HepG2 (cell line): ENCODE data around the gene CCDC197. TPM values are rescaled to one million over a fixed set of nuclear protein-coding genes. Genes with fewer than 3 reads are reported as not detected.
A peak's percentile ranks its signal among the peaks of the same experiment; 100 is the strongest.

Source experiments
- ARNT2 ChIP-seq: sonication (generic); formaldehyde crosslinking; IDR thresholded peaks from 2 replicates; pipeline ENCODE4 v1.8.0; 2022; ENCODE audit warnings: mild to moderate bottlenecking, low read depth, missing genetic modification reagents, moderate library complexity
- CCDC6 ChIP-seq: sonication (generic); formaldehyde crosslinking; IDR thresholded peaks from 2 replicates; pipeline ENCODE4 v1.8.1; 2022; ENCODE audit warnings: mild to moderate bottlenecking, missing genetic modification reagents, moderate library complexity
- ELF4 ChIP-seq: sonication (generic); formaldehyde crosslinking; IDR thresholded peaks from 2 replicates; pipeline ENCODE4 v1.5.0; 2020; ENCODE audit warnings: missing genetic modification reagents, mild to moderate bottlenecking, moderate library complexity, borderline replicate concordance
- GPN1 ChIP-seq: sonication (generic); formaldehyde crosslinking; IDR thresholded peaks from 2 replicates; pipeline ENCODE4 v1.5.1; 2020; ENCODE audit warnings: missing genetic modification reagents, borderline replicate concordance
- HHEX ChIP-seq: IDR thresholded peaks from 2 replicates; pipeline ENCODE4 v1.6.1; 2016; ENCODE audit warnings: control low read depth
- IKZF4 ChIP-seq: sonication (generic); formaldehyde crosslinking; IDR thresholded peaks from 2 replicates; pipeline ENCODE4 v1.5.1; 2020; ENCODE audit warnings: borderline replicate concordance, mild to moderate bottlenecking, low read depth, missing genetic modification reagents; ENCODE audit errors: not compliant biosample characterization
- KDM2A ChIP-seq: sonication (generic); formaldehyde crosslinking; IDR thresholded peaks from 2 replicates; pipeline ENCODE4 v1.4.0; 2020; ENCODE audit warnings: low read depth, missing genetic modification reagents, borderline replicate concordance
- NCOA5 ChIP-seq: sonication (generic); formaldehyde crosslinking; IDR thresholded peaks from 2 replicates; pipeline ENCODE4 v1.4.0; 2020; ENCODE audit warnings: missing genetic modification reagents
- STAG1 ChIP-seq: sonication (generic); formaldehyde crosslinking; IDR thresholded peaks from 2 replicates; pipeline ENCODE4 v1.4.0; 2020; ENCODE audit warnings: missing genetic modification reagents
- TCF7L2 ChIP-seq: IDR thresholded peaks from 2 replicates; pipeline ENCODE4 v1.6.1; 2011; ENCODE audit warnings: mild to moderate bottlenecking, low read depth, low read length, moderate library complexity
- ZNF282 ChIP-seq: fragments of 450-650 bp; IDR thresholded peaks from 2 replicates; pipeline ENCODE4 v1.6.1; 2018; ENCODE audit not compliant: partially characterized antibody
- ZNF44 ChIP-seq: sonication (generic); formaldehyde crosslinking; IDR thresholded peaks from 2 replicates; pipeline ENCODE4 v1.5.1; 2020; ENCODE audit warnings: mild to moderate bottlenecking, missing genetic modification reagents
- ZNF552 ChIP-seq: sonication (generic); formaldehyde crosslinking; IDR thresholded peaks from 2 replicates; pipeline ENCODE4 v1.9.0; 2022; ENCODE audit warnings: missing genetic modification reagents, mild to moderate bottlenecking, borderline replicate concordance
- ZNF598 ChIP-seq: sonication (generic); formaldehyde crosslinking; IDR thresholded peaks from 2 replicates; pipeline ENCODE4 v1.5.1; 2020; ENCODE audit warnings: mild to moderate bottlenecking, missing genetic modification reagents, borderline replicate concordance
- ZNF7 ChIP-seq: IDR thresholded peaks from 2 replicates; pipeline ENCODE4 v1.6.1; 2016; ENCODE audit warnings: missing biosample characterization, missing genetic modification reagents
- polyA plus RNA-seq, 8 experiments: library from polyadenylated mRNA; depleted of rRNA in 3 of 8; stranded (reverse) in 7 of 8; unstranded in 1 of 8; fragments of >200 nt; fragmentation: Illumina TruSeq in 4 of 8; extraction: Trizol in 4 of 8; gene quantifications; 2 replicates each; pipeline versions ENCODE4 v1.2.1 to v1.2.3, GENCODE V29; 2011 to 2016; ENCODE audit warnings: low read depth in 4 of 8, missing spikeins in 1 of 8, mixed read lengths in 1 of 8; ENCODE audit not compliant: insufficient read depth in 1 of 8
- total RNA-seq, 5 experiments: library from RNA; depleted of rRNA; stranded (reverse); fragments of >200 nt; fragmentation: Illumina TruSeq; extraction: Trizol; gene quantifications; 2 replicates each; pipeline ENCODE4 v1.2.3, GENCODE V29; 2016; ENCODE audit warnings: low read depth in 1 of 5
- TF ChIP-seq, protein P1 (sequence below): sonication (generic); formaldehyde crosslinking; IDR thresholded peaks from one replicate; pipeline ENCODE4 v1.5.1; 2020; ENCODE audit warnings: mild to moderate bottlenecking, missing genetic modification reagents; ENCODE audit errors: not compliant biosample characterization
- TF ChIP-seq, protein P2 (sequence below): sonication (generic); formaldehyde crosslinking; IDR thresholded peaks from 2 replicates; pipeline ENCODE4 v1.4.0; 2020; ENCODE audit warnings: missing genetic modification reagents
- TF ChIP-seq, protein P3 (sequence below): sonication (generic); formaldehyde crosslinking; IDR thresholded peaks from 2 replicates; pipeline ENCODE4 v1.5.0; 2020; ENCODE audit warnings: missing genetic modification reagents

CCDC197 gene
- total and polyA plus RNA-seq, 2 of the 13 experiments (the other 11 are each of a cell fraction or from before 2014, with no cell fraction given), result 0.11 to 0.13 TPM

DNA sequence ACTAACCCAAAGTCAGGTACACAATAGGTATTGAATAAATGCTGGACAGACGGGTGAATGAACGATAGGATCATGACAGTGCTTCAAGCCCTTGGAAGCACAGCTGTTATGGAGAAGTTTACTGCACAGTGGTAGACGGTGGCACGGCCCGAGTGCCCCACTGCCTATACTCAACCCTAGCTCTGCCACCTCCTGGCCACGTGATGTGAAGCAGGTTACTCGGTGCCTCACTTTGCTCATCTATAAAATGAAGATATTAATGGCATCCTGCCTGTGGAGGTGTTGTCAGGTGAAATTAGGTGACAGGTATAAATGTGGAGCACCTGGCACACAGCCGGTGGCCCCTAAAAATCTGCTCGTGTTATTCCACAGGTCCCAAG is 26.5 kb upstream of the CCDC197 start (continued):
- TF ChIP-seq, protein P1, sequence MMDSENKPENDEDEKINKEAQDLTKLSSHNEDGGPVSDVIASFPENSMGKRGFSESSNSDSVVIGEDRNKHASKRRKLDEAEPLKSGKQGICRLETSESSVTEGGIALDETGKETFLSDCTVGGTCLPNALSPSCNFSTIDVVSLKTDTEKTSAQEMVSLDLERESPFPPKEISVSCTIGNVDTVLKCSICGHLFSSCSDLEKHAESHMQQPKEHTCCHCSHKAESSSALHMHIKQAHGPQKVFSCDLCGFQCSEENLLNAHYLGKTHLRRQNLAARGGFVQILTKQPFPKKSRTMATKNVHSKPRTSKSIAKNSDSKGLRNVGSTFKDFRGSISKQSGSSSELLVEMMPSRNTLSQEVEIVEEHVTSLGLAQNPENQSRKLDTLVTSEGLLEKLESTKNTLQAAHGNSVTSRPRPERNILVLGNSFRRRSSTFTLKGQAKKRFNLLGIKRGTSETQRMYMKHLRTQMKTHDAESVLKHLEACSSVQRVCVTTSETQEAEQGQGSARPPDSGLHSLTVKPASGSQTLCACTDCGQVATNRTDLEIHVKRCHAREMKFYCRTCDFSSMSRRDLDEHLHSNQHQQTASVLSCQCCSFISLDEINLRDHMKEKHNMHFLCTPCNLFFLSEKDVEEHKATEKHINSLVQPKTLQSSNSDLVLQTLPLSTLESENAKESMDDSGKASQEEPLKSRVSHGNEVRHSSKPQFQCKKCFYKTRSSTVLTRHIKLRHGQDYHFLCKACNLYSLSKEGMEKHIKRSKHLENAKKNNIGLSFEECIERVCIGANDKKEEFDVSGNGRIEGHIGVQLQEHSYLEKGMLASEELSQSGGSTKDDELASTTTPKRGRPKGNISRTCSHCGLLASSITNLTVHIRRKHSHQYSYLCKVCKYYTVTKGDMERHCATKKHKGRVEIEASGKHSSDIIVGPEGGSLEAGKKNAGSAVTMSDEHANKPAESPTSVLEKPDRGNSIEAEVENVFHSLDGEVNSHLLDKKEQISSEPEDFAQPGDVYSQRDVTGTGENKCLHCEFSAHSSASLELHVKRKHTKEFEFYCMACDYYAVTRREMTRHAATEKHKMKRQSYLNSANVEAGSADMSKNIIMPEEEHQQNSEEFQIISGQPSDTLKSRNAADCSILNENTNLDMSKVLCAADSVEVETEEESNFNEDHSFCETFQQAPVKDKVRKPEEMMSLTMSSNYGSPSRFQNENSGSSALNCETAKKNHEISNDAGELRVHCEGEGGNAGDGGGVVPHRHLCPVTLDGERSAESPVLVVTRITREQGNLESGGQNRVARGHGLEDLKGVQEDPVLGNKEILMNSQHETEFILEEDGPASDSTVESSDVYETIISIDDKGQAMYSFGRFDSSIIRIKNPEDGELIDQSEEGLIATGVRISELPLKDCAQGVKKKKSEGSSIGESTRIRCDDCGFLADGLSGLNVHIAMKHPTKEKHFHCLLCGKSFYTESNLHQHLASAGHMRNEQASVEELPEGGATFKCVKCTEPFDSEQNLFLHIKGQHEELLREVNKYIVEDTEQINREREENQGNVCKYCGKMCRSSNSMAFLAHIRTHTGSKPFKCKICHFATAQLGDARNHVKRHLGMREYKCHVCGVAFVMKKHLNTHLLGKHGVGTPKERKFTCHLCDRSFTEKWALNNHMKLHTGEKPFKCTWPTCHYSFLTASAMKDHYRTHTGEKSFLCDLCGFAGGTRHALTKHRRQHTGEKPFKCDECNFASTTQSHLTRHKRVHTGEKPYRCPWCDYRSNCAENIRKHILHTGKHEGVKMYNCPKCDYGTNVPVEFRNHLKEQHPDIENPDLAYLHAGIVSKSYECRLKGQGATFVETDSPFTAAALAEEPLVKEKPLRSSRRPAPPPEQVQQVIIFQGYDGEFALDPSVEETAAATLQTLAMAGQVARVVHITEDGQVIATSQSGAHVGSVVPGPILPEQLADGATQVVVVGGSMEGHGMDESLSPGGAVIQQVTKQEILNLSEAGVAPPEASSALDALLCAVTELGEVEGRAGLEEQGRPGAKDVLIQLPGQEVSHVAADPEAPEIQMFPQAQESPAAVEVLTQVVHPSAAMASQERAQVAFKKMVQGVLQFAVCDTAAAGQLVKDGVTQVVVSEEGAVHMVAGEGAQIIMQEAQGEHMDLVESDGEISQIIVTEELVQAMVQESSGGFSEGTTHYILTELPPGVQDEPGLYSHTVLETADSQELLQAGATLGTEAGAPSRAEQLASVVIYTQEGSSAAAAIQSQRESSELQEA (CRISPR knock-in tag), result no peak
- TF ChIP-seq STAG1 (CRISPR knock-in tag), result peak; percentile 86
- no peak for TF ChIP-seq ARNT2 (CRISPR knock-in tag)
- no peak for TF ChIP-seq IKZF4 (CRISPR knock-in tag)
- TF ChIP-seq, protein P2, sequence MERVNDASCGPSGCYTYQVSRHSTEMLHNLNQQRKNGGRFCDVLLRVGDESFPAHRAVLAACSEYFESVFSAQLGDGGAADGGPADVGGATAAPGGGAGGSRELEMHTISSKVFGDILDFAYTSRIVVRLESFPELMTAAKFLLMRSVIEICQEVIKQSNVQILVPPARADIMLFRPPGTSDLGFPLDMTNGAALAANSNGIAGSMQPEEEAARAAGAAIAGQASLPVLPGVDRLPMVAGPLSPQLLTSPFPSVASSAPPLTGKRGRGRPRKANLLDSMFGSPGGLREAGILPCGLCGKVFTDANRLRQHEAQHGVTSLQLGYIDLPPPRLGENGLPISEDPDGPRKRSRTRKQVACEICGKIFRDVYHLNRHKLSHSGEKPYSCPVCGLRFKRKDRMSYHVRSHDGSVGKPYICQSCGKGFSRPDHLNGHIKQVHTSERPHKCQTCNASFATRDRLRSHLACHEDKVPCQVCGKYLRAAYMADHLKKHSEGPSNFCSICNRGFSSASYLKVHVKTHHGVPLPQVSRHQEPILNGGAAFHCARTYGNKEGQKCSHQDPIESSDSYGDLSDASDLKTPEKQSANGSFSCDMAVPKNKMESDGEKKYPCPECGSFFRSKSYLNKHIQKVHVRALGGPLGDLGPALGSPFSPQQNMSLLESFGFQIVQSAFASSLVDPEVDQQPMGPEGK (CRISPR knock-in tag), result 0 out of 2 replicates have a peak, but pooled peaks have one; percentile 18
- no peak for TF ChIP-seq ZNF44 (CRISPR knock-in tag)
- peak; percentile 70; the same call in 1 of the 2 replicates for TF ChIP-seq KDM2A (CRISPR knock-in tag)
- TF ChIP-seq ZNF282, result no peak
- TF ChIP-seq GPN1, result no peak
- TF ChIP-seq ZNF552, result no peak
- TF ChIP-seq ZNF598 (CRISPR knock-in tag), result no peak
- no peak for TF ChIP-seq HHEX (CRISPR knock-in tag)
- no peak for TF ChIP-seq TCF7L2
- no peak for TF ChIP-seq CCDC6 (CRISPR knock-in tag)
- no peak for TF ChIP-seq NCOA5
- TF ChIP-seq ZNF7 (CRISPR knock-in tag), result no peak
- TF ChIP-seq ELF4 (CRISPR knock-in tag), result no peak
- TF ChIP-seq, protein P3, sequence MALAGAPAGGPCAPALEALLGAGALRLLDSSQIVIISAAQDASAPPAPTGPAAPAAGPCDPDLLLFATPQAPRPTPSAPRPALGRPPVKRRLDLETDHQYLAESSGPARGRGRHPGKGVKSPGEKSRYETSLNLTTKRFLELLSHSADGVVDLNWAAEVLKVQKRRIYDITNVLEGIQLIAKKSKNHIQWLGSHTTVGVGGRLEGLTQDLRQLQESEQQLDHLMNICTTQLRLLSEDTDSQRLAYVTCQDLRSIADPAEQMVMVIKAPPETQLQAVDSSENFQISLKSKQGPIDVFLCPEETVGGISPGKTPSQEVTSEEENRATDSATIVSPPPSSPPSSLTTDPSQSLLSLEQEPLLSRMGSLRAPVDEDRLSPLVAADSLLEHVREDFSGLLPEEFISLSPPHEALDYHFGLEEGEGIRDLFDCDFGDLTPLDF (CRISPR knock-in tag), result no peak
